Adrenal gland (tissue), 5 donors: ENCODE measurements around the gene NIPBL.

ENCODE experiments used
- POLR2A ChIP-seq, 2 donors: fragments of 450-650 bp; IDR thresholded peaks; one replicate each; pipeline ENCODE4 v1.6.1; 2017; ENCODE audit warnings: antibody characterized with exemption in 2 of 2, mild to moderate bottlenecking in 2 of 2, moderate library complexity in 1 of 2
- TF ChIP-seq, protein P1 (sequence below), 6 experiments: fragments of 450-650 bp in 4 of 6; fragments of 200-600 bp in 2 of 6; sonication (generic) in 1 of 6; IDR thresholded peaks; 1 replicate in 5 of 6; 2 replicates in 1 of 6; pipeline versions ENCODE4 v1.5.1 to v1.8.0; 2016 to 2021; ENCODE audit warnings: antibody characterized with exemption in 6 of 6, mild to moderate bottlenecking in 2 of 6, moderate library complexity in 1 of 6
- donor health status: DM: no; HTN: no; CAD: no.

DNA sequence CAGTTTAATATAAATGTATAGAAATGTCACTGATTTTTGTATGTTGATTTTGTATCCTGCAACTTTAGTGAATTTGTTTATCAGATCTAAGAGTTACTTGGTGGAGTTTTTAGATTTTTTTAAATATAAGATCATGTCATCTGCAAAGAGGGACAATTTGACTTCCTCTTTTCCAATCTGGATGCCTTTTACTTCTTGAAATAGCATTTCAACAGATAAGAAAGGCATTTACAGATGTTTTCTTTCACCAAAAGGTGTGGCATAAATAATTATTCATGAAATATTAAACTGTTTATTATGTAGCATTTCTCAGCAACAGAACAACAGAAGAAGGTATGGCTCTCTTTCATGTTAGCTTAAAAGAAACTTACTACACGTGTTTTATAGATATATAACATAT, 34.9 kb upstream of the NIPBL start:
- TF ChIP-seq, protein P1, sequence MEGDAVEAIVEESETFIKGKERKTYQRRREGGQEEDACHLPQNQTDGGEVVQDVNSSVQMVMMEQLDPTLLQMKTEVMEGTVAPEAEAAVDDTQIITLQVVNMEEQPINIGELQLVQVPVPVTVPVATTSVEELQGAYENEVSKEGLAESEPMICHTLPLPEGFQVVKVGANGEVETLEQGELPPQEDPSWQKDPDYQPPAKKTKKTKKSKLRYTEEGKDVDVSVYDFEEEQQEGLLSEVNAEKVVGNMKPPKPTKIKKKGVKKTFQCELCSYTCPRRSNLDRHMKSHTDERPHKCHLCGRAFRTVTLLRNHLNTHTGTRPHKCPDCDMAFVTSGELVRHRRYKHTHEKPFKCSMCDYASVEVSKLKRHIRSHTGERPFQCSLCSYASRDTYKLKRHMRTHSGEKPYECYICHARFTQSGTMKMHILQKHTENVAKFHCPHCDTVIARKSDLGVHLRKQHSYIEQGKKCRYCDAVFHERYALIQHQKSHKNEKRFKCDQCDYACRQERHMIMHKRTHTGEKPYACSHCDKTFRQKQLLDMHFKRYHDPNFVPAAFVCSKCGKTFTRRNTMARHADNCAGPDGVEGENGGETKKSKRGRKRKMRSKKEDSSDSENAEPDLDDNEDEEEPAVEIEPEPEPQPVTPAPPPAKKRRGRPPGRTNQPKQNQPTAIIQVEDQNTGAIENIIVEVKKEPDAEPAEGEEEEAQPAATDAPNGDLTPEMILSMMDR (IDR thresholded peaks at IDR 0.05), result no peak
- no peak for TF ChIP-seq POLR2A (IDR thresholded peaks at IDR 0.05)
